NCI-H2029 treated with DMSO at 0.1 percent for 48 hours (cell line): Measurements from ENCODE around the gene FSTL4.
"Not testable (repeated sequence)": the region's sequence is repeated elsewhere in the genome, so short reads cannot be mapped to it uniquely, and the experiment has no call there.

Experiments
- DNase-seq: peaks from one replicate; lab custom pipeline; 2025; lab: John Stamatoyannopoulos, UW

The FSTL4 gene

GRCh38 chr5:133403741-133404364 lies 208.5 kb downstream of the FSTL4 start:
- no peak for DNase-seq

GRCh38 chr5:133402775-133403174 lies 209.6 kb downstream of the FSTL4 start:
- DNase-seq, result no peak

GRCh38 chr5:133401731-133402347 lies 210.5 kb downstream of the FSTL4 start:
- no peak for DNase-seq

- no peak for DNase-seq
Observed at GRCh38 chr5:133400831-133401351, 211.4 kb downstream of the FSTL4 start.

GRCh38 chr5:133400120-133400519 lies 212.2 kb downstream of the FSTL4 start:
- no peak for DNase-seq

- no peak for DNase-seq
Observed at GRCh38 chr5:133399247-133399891, 213.0 kb downstream of the FSTL4 start.

GRCh38 chr5:133398646-133399101 lies 213.7 kb downstream of the FSTL4 start:
- DNase-seq, result no peak

GRCh38 chr5:133397990-133398645 lies 214.2 kb downstream of the FSTL4 start:
- DNase-seq, result no peak

GRCh38 chr5:133397348-133397747 lies 215.0 kb downstream of the FSTL4 start:
- DNase-seq, result no peak

GRCh38 chr5:133396814-133397213 lies 215.5 kb downstream of the FSTL4 start:
- DNase-seq, result no peak

- no peak for DNase-seq
Observed at GRCh38 chr5:133396187-133396741, 216.1 kb downstream of the FSTL4 start.

- not testable (repeated sequence) for DNase-seq
Observed at GRCh38 chr5:133395207-133395606, 217.1 kb downstream of the FSTL4 start.

GRCh38 chr5:133394477-133394817 lies 217.9 kb downstream of the FSTL4 start:
- DNase-seq, result not testable (repeated sequence)

- DNase-seq, result no peak
Observed at GRCh38 chr5:133393776-133394476, 218.4 kb downstream of the FSTL4 start.

- DNase-seq, result no peak
Observed at GRCh38 chr5:133392448-133392847, 219.9 kb downstream of the FSTL4 start.

GRCh38 chr5:133391354-133392136 lies 220.8 kb downstream of the FSTL4 start:
- DNase-seq, result no peak

- DNase-seq, result no peak
Observed at GRCh38 chr5:133390416-133391353, 221.7 kb downstream of the FSTL4 start.

GRCh38 chr5:133389066-133389590 lies 223.2 kb downstream of the FSTL4 start:
- no peak for DNase-seq

GRCh38 chr5:133387621-133388020 lies 224.7 kb downstream of the FSTL4 start:
- DNase-seq, result no peak

- DNase-seq, result no peak
Observed at GRCh38 chr5:133387091-133387490, 225.2 kb downstream of the FSTL4 start.
